ENCODE measurements around the gene MYH11. TPM values are rescaled to one million over a fixed set of nuclear protein-coding genes. Genes with fewer than 3 reads are reported as not detected.

The MYH11 gene
- total RNA-seq, 1 experiment from 2014 or later: not detected

- H3K4me3 ChIP-seq (ENCODE audit: low read depth, low read length, poor library complexity, severe bottlenecking): no peak overlapping the region
- intact Hi-C loops (cut with micrococcal nuclease; ENCODE audit: unreplicated experiment): loop anchor here (2.0 kb wide), 1 partner anchor 253 kb away; no protein-coding TSS in a partner anchor
- DNase-seq (ENCODE audit: low spot score): no peak
- no peak overlapping the region for H3K27ac ChIP-seq (ENCODE audit: low read depth, low read length, poor library complexity, severe bottlenecking)
- no peaks in the 10 kb centered on the region for H3K27me3 ChIP-seq (replicated peaks; ENCODE audit: insufficient read depth, low read depth, low read length, poor library complexity)
- no TSS peak for BruUV-seq (replicated peaks)
- ChIA-PET POLR2A (ENCODE audit: low non-redundant PET) (no interaction called here), CTCF (no interaction called here)
- no peaks in the 10 kb centered on the region for H3K9me3 ChIP-seq (ENCODE audit: low read depth, low read length, poor library complexity, severe bottlenecking)
- TF ChIP-seq EZH2 (IDR thresholded peaks at IDR 0.05; ENCODE audit: borderline replicate concordance, low read depth, low read length, poor library complexity, severe bottlenecking) (no peak), CTCF (conservative IDR thresholded peaks at IDR 0.05; ENCODE audit: low read depth, low read length) (no peak)
- H3K4me1 ChIP-seq (ENCODE audit: insufficient read depth, low read length, poor library complexity, severe bottlenecking): no peaks in the 10 kb centered on the region
- H3K36me3 ChIP-seq (ENCODE audit: insufficient read depth, low read length, poor library complexity, severe bottlenecking): peaks cover 3% of the 10 kb centered on the region
These were observed 16.9 kb upstream of the MYH11 start for GRCh38 chr16:15873737-15874136.

- intact Hi-C loops (cut with micrococcal nuclease; ENCODE audit: unreplicated experiment): no loop called here
- TF ChIP-seq EZH2 (IDR thresholded peaks at IDR 0.05; ENCODE audit: borderline replicate concordance, low read depth, low read length, poor library complexity, severe bottlenecking): no peak
- TF ChIP-seq CTCF (conservative IDR thresholded peaks at IDR 0.05; ENCODE audit: low read depth, low read length): no peak
- POLR2A ChIA-PET (ENCODE audit: low non-redundant PET): no interaction called here
- DNase-seq (ENCODE audit: low spot score): no peak
- H3K4me1 ChIP-seq (ENCODE audit: insufficient read depth, low read length, poor library complexity, severe bottlenecking): no peaks in the 10 kb centered on the region
- H3K4me3 ChIP-seq (ENCODE audit: low read depth, low read length, poor library complexity, severe bottlenecking): no peak overlapping the region
- no TSS peak for BruUV-seq (replicated peaks)
- H3K36me3 ChIP-seq (ENCODE audit: insufficient read depth, low read length, poor library complexity, severe bottlenecking): peaks cover 6% of the 10 kb centered on the region
- CTCF ChIA-PET: no interaction called here
- H3K27ac ChIP-seq (ENCODE audit: low read depth, low read length, poor library complexity, severe bottlenecking): no peak overlapping the region
- H3K27me3 ChIP-seq (replicated peaks; ENCODE audit: insufficient read depth, low read depth, low read length, poor library complexity): no peaks in the 10 kb centered on the region
- H3K9me3 ChIP-seq (ENCODE audit: low read depth, low read length, poor library complexity, severe bottlenecking): no peaks in the 10 kb centered on the region
These were observed 16.5 kb upstream of the MYH11 start for GRCh38 chr16:15873301-15873700.

- intact Hi-C loops (cut with micrococcal nuclease; ENCODE audit: unreplicated experiment): no loop called here
- H3K4me1 ChIP-seq (ENCODE audit: insufficient read depth, low read length, poor library complexity, severe bottlenecking): no peaks in the 10 kb centered on the region
- no peak for DNase-seq (ENCODE audit: low spot score)
- H3K27me3 ChIP-seq (replicated peaks; ENCODE audit: insufficient read depth, low read depth, low read length, poor library complexity): no peaks in the 10 kb centered on the region
- H3K36me3 ChIP-seq (ENCODE audit: insufficient read depth, low read length, poor library complexity, severe bottlenecking): peaks cover 22% of the 10 kb centered on the region
- no peaks in the 10 kb centered on the region for H3K9me3 ChIP-seq (ENCODE audit: low read depth, low read length, poor library complexity, severe bottlenecking)
- TF ChIP-seq EZH2 (IDR thresholded peaks at IDR 0.05; ENCODE audit: borderline replicate concordance, low read depth, low read length, poor library complexity, severe bottlenecking): no peak
- no peak for TF ChIP-seq CTCF (conservative IDR thresholded peaks at IDR 0.05; ENCODE audit: low read depth, low read length)
- H3K27ac ChIP-seq (ENCODE audit: low read depth, low read length, poor library complexity, severe bottlenecking): no peak overlapping the region
- BruUV-seq (replicated peaks): no TSS peak
- POLR2A ChIA-PET (ENCODE audit: low non-redundant PET): no interaction called here
- CTCF ChIA-PET: no interaction called here
- H3K4me3 ChIP-seq (ENCODE audit: low read depth, low read length, poor library complexity, severe bottlenecking): no peak overlapping the region
These were observed 13.2 kb upstream of the MYH11 start for GRCh38 chr16:15870011-15870410.

Data from A673 (cell line).